GM19468 (cell line): ENCODE data around the gene ERC2.

ENCODE experiments used
- ATAC-seq: cut with Tn5 transposase; IDR thresholded peaks from one replicate; pipeline ENCODE4 v1.9.1; 2021; ENCODE audit warnings: mild to moderate bottlenecking, moderate library complexity, moderate number of reproducible peaks; ENCODE audit not compliant: unreplicated experiment; ENCODE audit errors: extremely low read depth

The ERC2 gene

GRCh38 chr3:55567615-55568014 lies 900.7 kb downstream of the ERC2 start:
- ATAC-seq = no peak

- ATAC-seq = no peak
Observed at GRCh38 chr3:55567121-55567520, 901.1 kb downstream of the ERC2 start.

- no peak for ATAC-seq
Observed at GRCh38 chr3:55565521-55565920, 902.7 kb downstream of the ERC2 start.

- no peak for ATAC-seq
Observed at GRCh38 chr3:55564726-55565125, 903.5 kb downstream of the ERC2 start.

GRCh38 chr3:55562700-55563099 lies 905.6 kb downstream of the ERC2 start:
- no peak for ATAC-seq

- no peak for ATAC-seq
Observed at GRCh38 chr3:55559500-55560423, 908.5 kb downstream of the ERC2 start.

- ATAC-seq = no peak
Observed at GRCh38 chr3:55558316-55558715, 910.0 kb downstream of the ERC2 start.

- no peak for ATAC-seq
Observed at GRCh38 chr3:55557549-55557948, 910.7 kb downstream of the ERC2 start.

- ATAC-seq = no peak
Observed at GRCh38 chr3:55556619-55557537, 911.4 kb downstream of the ERC2 start.

- ATAC-seq = no peak
Observed at GRCh38 chr3:55555873-55556618, 912.2 kb downstream of the ERC2 start.

GRCh38 chr3:55554634-55555425 lies 913.4 kb downstream of the ERC2 start:
- ATAC-seq = no peak

GRCh38 chr3:55551644-55552043 lies 916.6 kb downstream of the ERC2 start:
- no peak for ATAC-seq

GRCh38 chr3:55549177-55549576 lies 919.1 kb downstream of the ERC2 start:
- ATAC-seq = no peak

- no peak for ATAC-seq
Observed at GRCh38 chr3:55546866-55547669, 921.2 kb downstream of the ERC2 start.

GRCh38 chr3:55545995-55546394 lies 922.3 kb downstream of the ERC2 start:
- ATAC-seq = no peak

- ATAC-seq = no peak
Observed at GRCh38 chr3:55544219-55544618, 924.0 kb downstream of the ERC2 start.

- no peak for ATAC-seq
Observed at GRCh38 chr3:55543181-55543614, 925.1 kb downstream of the ERC2 start.

- ATAC-seq = no peak
Observed at GRCh38 chr3:55541456-55541855, 926.8 kb downstream of the ERC2 start.

- no peak for ATAC-seq
Observed at GRCh38 chr3:55541016-55541415, 927.3 kb downstream of the ERC2 start.
